ENCODE results near the gene HDAC2.

GRCh38 chr6:113959235-113959634, 11.7 kb downstream of the HDAC2 start:
- TF ChIP-seq CTCF (IDR thresholded peaks at IDR 0.05; ENCODE audit: borderline replicate concordance, extremely low read depth, low read length, poor library complexity, severe bottlenecking) (no peak), EZH2 (IDR thresholded peaks at IDR 0.05; ENCODE audit: borderline replicate concordance, low read depth, low read length, severe bottlenecking) (no peak)

Data from DND-41 (cell line).